LNCaP clone FGC (cell line): ENCODE measurements around the gene NRXN3.

Experiments
- DNase-seq: peaks from one replicate; pipeline ENCODE4 v3.0.0-alpha.2; 2011; ENCODE audit warnings: low read depth
- H3K4me3 ChIP-seq: 2 replicates; pipeline ENCODE4 v1.5.1; 2011; ENCODE audit warnings: mild to moderate bottlenecking, low read depth, low read length, control low read depth
- CTCF ChIP-seq: IDR thresholded peaks from 2 replicates; pipeline ENCODE4 v1.5.1; 2012; ENCODE audit warnings: mild to moderate bottlenecking; ENCODE audit not compliant: control insufficient read depth, insufficient read depth; ENCODE audit errors: extremely low read depth

Gene NRXN3

GRCh38 chr14:79476552-79476951 lies 1306.4 kb downstream of the NRXN3 start:
- no peak for DNase-seq
- TF ChIP-seq CTCF: no peak
- no peak overlapping the region for H3K4me3 ChIP-seq

GRCh38 chr14:79480212-79480611 lies 1310.0 kb downstream of the NRXN3 start:
- DNase-seq: no peak
- TF ChIP-seq CTCF: no peak
- H3K4me3 ChIP-seq: no peak overlapping the region

- TF ChIP-seq CTCF: no peak
- DNase-seq: no peak
- no peak overlapping the region for H3K4me3 ChIP-seq
Observed at GRCh38 chr14:79482825-79483224, 1312.7 kb downstream of the NRXN3 start.

- H3K4me3 ChIP-seq: no peak overlapping the region
- no peak for TF ChIP-seq CTCF
- no peak for DNase-seq
Observed at GRCh38 chr14:79483477-79484388, 1313.6 kb downstream of the NRXN3 start.

GRCh38 chr14:79487632-79488031 lies 1317.5 kb downstream of the NRXN3 start:
- no peak for TF ChIP-seq CTCF
- no peak for DNase-seq
- no peak overlapping the region for H3K4me3 ChIP-seq

- no peak overlapping the region for H3K4me3 ChIP-seq
- no peak for TF ChIP-seq CTCF
- no peak for DNase-seq
Observed at GRCh38 chr14:79491161-79491560, 1321.0 kb downstream of the NRXN3 start.
